ENCODE data around the gene GAREM2.

GAREM2 gene

DNA sequence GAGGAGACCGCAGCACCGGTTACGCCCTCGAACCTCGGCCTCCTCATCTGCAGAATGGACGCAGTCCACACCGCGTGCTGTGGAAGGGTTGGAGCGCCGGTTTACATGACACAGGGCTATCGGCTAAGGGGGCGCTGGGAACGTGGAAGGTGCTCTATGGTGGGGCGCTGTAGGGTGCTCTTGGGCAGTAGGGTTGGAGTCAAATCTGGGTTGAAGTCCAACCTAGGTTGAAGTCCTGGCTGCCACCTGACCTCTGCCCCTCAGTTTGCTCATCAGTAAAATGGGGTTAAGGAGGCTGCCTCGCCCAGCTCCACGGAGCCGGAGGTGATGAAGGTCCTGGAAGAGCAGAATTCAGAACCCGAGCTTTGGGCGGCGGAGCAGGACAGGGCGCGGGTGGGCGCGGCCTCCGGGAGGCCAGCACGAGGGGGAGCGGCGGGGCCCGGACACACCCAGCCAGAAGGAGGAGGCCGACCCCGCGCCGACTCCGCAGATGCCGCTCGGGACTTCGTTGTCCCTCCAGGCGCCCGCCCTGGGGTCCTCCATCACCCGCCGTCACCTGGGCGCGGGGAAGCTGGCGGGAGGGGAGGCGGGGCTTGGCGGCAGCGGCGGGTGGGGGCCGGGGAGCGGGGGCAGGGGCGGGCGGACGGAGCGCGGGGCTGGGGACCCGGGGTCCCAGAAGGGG, 558 bp upstream of the GAREM2 start:
- FAIRE-seq (no peak), DNase-seq (ENCODE audit: insufficient read length) (peak; percentile 35)
- no peak for TF ChIP-seq POLR2AphosphoS5 (IDR thresholded peaks at IDR 0.05; ENCODE audit: low read depth, low read length)
- no peak for TF ChIP-seq POLR2A (IDR thresholded peaks at IDR 0.05; ENCODE audit: low read depth, low read length)
- TF ChIP-seq TAF1 (IDR thresholded peaks at IDR 0.05; ENCODE audit: borderline replicate concordance, low read depth, low read length), result no peak

DNA sequence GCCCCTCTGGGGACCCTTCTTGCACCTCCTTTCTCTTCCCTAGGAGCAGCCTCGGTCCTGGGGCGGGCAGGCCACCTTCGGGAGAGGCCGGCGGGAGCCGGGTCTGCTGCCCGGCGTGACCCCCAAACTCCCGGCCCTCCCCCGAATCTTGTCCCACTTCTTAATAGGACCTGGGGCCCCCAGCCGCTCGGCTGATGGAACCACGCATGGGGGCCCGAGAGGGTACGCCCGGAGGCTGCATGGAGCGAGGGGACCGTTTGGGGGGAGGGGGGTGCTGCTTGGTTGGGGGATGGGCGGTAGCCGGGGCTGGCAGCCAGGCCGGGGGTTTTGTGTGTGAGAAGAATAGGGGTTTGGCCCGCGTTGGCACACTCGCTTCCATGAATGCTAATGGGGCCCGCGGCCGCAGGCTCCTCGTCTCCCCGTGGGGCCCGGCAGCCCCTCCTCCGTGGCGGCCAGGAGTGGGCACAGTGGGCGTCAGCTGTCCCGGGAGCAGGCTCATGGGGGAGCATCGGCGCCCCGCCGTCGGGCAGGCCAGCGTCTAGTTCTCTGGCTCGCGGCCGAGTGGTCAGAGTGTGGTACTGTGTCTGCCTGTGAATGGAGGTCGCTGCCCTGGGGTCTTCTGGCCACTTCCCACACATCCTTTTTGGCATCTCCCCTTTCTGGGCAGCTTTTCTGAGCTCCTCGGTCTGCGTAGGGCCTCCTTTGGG, 1.0 kb downstream of the GAREM2 start:
- DNase-seq (ENCODE audit: insufficient read length) (no peak), FAIRE-seq (no peak)
- TF ChIP-seq POLR2A (IDR thresholded peaks at IDR 0.05; ENCODE audit: low read depth, low read length), result no peak
- no peak for TF ChIP-seq TAF1 (IDR thresholded peaks at IDR 0.05; ENCODE audit: borderline replicate concordance, low read depth, low read length)
- no peak for TF ChIP-seq POLR2AphosphoS5 (IDR thresholded peaks at IDR 0.05; ENCODE audit: low read depth, low read length)

DNA sequence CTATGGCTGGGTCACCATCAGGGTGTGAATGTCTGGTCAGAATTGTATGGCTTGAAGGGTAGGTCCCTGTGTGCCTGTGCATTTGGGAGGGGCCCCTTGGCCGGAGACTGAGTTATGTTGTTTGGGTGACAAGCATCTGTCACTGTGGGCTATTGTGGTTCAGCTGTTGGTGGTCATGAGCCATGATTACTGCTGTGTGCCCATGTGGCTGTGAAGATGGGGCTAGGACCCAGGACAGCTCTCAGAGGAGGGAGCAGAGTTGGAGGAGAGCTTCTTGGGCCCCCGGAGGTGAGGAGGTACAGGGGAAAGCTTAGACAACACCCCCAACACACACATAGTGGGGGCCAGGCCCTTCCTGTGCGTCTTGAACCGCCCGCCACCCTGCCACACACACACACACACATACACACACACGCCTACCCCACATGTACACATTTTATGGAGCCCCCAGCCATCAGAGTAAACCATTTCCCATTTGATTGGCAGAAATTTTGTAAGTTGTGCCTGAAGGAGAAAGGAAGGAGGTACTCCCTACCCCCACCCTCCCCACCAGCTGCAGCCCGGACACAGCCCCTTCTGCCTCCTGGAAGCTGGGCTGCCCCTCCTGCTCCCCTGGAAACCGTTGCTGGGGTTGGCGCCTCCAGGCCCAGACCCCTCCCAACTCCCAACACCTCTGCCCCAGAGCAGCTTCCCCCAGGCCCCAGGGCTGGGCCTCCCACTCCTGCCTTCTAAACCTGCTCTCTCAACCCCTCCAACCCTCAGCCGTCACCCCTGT, 2.0 kb downstream of the GAREM2 start:
- DNase-seq (ENCODE audit: insufficient read length), result no peak
- no peak for TF ChIP-seq POLR2A (IDR thresholded peaks at IDR 0.05; ENCODE audit: low read depth, low read length)
- TF ChIP-seq TAF1 (IDR thresholded peaks at IDR 0.05; ENCODE audit: borderline replicate concordance, low read depth, low read length), result no peak
- no peak for TF ChIP-seq POLR2AphosphoS5 (IDR thresholded peaks at IDR 0.05; ENCODE audit: low read depth, low read length)
- FAIRE-seq, result no peak

DNA sequence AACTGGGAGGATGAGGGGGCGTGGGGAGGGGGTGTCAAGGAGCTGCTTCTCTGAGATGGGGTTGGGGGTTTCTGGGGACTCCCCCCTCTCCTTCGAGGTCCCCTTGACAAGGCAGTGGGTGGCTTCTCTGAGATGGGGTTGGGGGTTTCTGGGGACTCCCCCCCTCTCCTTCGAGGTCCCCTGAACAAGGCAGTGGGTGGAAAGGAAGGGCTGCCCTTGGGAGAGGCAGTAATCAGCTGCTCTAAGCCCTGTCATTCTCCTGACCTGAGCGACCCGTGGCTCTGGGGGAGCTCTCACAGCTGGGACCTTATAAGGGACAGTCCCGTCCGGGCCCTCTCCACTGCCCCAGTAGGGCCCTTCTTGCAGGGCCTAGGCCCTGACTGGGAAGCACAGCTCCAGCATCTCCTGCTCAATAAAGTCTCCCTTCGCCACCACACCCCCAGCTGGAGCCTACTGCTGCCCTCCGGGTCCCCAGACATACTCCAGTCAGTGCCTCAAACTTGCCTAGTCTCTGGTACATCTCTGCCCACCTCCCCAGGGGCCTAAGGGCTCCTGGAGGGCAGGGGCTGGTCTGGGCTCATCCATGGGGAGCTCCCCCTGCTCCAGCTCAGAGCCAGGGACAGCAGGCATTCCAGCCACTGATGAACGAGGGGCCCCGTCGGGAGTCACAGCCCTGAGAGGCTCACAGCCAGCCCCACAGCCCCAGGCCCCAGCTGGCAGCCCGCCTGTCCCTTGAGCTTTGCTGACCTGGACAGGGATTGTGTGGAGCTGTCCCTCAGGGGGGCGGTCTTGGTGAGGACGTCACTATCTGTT, 2.8 kb downstream of the GAREM2 start:
- FAIRE-seq (no peak), DNase-seq (ENCODE audit: insufficient read length) (peak; percentile 38)
- no peak for TF ChIP-seq POLR2A (IDR thresholded peaks at IDR 0.05; ENCODE audit: low read depth, low read length)
- no peak for TF ChIP-seq TAF1 (IDR thresholded peaks at IDR 0.05; ENCODE audit: borderline replicate concordance, low read depth, low read length)
- TF ChIP-seq POLR2AphosphoS5 (IDR thresholded peaks at IDR 0.05; ENCODE audit: low read depth, low read length), result no peak

DNA sequence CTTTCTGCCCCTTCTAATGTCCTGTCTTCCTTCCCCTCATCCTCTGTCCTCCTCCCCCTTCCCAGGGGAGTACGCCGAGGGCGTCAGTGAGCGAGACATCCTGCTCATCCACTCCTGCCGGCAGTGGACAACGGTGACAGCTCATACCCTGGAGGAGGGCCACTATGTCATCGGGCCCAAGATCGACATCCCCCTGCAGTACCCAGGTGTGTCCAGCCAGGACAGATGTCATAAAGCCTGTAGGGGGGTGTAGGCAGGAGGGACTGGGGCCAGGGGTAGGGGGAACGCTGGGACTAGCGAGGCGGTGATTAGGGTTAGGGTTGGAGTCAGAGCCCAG, 3.4 kb downstream of the GAREM2 start:
- DNase-seq (ENCODE audit: insufficient read length), result no peak
- no peak for TF ChIP-seq TAF1 (IDR thresholded peaks at IDR 0.05; ENCODE audit: borderline replicate concordance, low read depth, low read length)
- TF ChIP-seq POLR2AphosphoS5 (IDR thresholded peaks at IDR 0.05; ENCODE audit: low read depth, low read length), result no peak
- no peak for TF ChIP-seq POLR2A (IDR thresholded peaks at IDR 0.05; ENCODE audit: low read depth, low read length)
- no peak for FAIRE-seq

DNA sequence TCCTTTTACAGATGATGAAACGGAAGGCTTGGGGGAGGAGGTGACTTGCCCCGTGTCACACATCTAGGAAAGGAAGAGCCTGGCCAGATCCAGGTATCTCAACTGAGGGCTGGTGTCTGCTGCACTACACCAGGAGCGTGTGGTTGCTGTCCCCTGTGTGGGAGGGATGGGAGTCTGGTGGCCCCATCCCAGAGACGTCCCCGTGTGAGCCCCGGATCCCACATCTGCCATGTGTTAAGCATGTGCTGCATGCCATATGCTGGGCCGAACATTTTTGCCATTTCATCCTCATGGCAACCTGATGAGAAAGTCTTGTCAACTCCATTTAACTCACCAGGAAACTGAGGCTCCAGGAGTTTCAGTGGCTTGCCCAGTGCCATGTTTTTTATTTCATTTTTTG, 4.2 kb downstream of the GAREM2 start:
- DNase-seq (ENCODE audit: insufficient read length) (no peak), FAIRE-seq (no peak)
- no peak for TF ChIP-seq POLR2A (IDR thresholded peaks at IDR 0.05; ENCODE audit: low read depth, low read length)
- TF ChIP-seq POLR2AphosphoS5 (IDR thresholded peaks at IDR 0.05; ENCODE audit: low read depth, low read length), result no peak
- TF ChIP-seq TAF1 (IDR thresholded peaks at IDR 0.05; ENCODE audit: borderline replicate concordance, low read depth, low read length), result no peak

DNA sequence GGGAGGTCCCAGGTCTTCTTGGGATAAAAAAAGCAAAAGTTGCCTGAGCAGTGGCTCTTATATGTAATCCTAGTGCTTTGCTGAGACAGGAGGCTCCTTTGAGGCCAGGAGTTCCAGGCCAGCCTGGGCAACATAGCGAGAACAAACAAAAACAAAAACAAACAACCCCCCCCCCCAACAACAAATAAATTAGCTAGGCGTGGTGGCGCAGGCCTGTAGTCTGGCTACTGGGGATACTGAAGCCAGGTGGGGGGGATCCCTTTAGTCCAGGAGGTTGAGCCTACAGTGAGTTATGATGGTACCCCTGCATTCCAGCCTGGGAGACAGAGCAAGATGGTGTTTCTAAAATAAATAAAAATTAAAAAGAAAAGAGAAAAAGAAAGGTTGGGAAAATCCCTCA, 5.4 kb downstream of the GAREM2 start:
- DNase-seq (ENCODE audit: insufficient read length) (no peak), FAIRE-seq (no peak)
- TF ChIP-seq POLR2AphosphoS5 (IDR thresholded peaks at IDR 0.05; ENCODE audit: low read depth, low read length), result no peak
- TF ChIP-seq POLR2A (IDR thresholded peaks at IDR 0.05; ENCODE audit: low read depth, low read length), result no peak
- no peak for TF ChIP-seq TAF1 (IDR thresholded peaks at IDR 0.05; ENCODE audit: borderline replicate concordance, low read depth, low read length)

DNA sequence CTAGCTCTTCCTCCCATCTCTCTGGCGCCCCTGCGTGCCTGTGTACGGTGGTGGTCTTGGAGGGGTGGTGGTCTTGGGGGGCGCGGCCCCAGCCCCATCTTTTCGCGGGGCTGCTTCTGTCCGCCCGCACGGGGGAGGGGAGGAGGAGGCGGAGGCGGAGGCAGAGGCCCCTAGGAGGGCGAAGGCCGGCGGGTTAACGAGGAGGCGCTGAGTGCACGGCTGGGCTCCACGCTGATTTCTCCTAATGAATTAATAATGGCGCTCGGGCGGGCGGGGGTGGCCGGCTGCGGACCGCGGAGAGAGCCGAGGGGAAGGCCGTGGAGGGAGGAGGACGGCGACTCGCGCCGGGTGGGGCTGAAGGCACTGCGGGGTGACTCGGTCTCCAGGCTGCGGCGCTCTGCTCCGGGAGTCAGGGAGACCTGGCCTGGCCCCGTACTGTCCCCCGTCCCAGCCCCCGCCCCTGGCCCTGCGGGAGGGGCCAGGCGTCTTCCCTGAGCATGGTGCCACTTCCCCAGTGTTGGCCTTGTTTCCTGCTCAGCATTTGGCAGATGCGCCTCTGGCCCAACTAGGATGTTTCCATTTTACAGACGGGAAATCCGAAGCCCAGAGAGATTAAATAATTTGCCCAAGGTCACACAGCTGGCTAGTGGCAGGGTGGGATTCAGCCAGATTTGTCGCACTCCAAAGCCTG, 6.0 kb downstream of the GAREM2 start:
- TF ChIP-seq TAF1 (IDR thresholded peaks at IDR 0.05; ENCODE audit: borderline replicate concordance, low read depth, low read length), result no peak
- no peak for TF ChIP-seq POLR2AphosphoS5 (IDR thresholded peaks at IDR 0.05; ENCODE audit: low read depth, low read length)
- TF ChIP-seq POLR2A (IDR thresholded peaks at IDR 0.05; ENCODE audit: low read depth, low read length), result no peak
- DNase-seq (ENCODE audit: insufficient read length) (peak; percentile 32), FAIRE-seq (no peak)

DNA sequence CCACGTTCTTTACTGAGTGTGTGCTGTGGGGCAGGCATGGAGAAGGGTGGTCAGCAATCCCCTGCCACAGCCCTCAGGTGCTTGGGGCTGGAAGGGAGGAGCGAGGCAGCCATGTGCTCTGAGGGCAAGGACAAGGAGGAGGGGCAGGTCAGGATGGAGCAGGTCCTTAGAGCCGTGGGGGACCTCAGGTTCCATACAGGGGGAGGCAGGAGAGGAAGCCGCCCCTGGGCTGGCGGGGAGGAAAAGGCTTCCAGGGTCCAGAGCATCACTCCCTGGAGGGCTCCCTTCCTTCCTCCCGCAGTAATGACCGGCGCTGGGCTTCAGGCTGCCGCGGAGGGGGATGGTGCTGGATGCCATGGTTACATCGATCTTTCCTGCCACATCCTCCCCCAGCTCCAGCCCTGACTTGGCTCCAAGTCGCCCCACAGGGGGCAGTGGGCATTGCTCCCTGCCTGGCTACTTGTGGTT, 6.6 kb downstream of the GAREM2 start:
- FAIRE-seq (no peak), DNase-seq (ENCODE audit: insufficient read length) (no peak)
- TF ChIP-seq TAF1 (IDR thresholded peaks at IDR 0.05; ENCODE audit: borderline replicate concordance, low read depth, low read length) (no peak), POLR2A (IDR thresholded peaks at IDR 0.05; ENCODE audit: low read depth, low read length) (no peak), POLR2AphosphoS5 (IDR thresholded peaks at IDR 0.05; ENCODE audit: low read depth, low read length) (no peak)

DNA sequence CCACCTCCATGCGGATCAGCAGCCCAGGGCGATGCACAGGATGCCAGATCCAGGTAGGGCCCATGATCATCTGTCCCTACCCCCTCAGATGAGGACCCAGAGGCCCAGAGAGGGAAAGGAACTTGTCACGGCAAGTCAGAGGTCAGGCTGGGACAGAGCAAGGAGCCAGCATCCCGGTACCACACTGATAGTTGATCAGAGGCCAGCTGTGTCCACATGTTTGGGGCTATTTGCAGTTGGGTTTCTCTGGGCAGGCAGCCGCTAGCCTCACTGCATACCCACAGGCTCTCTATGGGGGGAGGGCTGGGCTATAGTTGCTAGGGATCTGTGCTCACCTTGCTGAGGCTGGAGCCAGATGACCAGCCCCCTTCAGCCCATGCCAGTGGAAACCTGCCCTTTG, 9.6 kb downstream of the GAREM2 start:
- FAIRE-seq (no peak), DNase-seq (ENCODE audit: insufficient read length) (no peak)
- TF ChIP-seq POLR2A (IDR thresholded peaks at IDR 0.05; ENCODE audit: low read depth, low read length) (no peak), POLR2AphosphoS5 (IDR thresholded peaks at IDR 0.05; ENCODE audit: low read depth, low read length) (no peak), TAF1 (IDR thresholded peaks at IDR 0.05; ENCODE audit: borderline replicate concordance, low read depth, low read length) (no peak)

Data from GM12892 (cell line).